Measurements from ENCODE around the gene BMI1.

BMI1 gene

DNA sequence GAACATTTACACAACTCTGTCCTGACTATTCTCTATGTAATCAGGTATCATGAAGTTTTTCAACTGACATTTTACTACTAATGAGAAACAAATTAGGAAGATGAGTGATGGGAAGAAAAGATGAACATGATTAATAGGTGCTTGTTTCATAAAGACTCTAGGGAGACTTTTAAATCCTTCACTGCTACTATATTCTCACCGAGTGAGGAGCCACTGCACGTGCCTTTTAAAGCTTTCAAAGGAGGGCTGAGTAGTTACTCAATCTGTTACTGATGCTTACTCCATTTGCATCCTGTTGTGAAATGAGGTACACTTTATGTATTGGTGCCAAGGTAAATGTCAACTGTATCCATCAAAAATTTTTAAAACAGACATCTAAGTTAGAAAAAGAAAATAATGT, 6.0 kb upstream of the BMI1 start:
- TF ChIP-seq EZH2phosphoT487 (IDR thresholded peaks at IDR 0.05; ENCODE audit: borderline replicate concordance, low read length), result no peak
- TF ChIP-seq, protein P1, sequence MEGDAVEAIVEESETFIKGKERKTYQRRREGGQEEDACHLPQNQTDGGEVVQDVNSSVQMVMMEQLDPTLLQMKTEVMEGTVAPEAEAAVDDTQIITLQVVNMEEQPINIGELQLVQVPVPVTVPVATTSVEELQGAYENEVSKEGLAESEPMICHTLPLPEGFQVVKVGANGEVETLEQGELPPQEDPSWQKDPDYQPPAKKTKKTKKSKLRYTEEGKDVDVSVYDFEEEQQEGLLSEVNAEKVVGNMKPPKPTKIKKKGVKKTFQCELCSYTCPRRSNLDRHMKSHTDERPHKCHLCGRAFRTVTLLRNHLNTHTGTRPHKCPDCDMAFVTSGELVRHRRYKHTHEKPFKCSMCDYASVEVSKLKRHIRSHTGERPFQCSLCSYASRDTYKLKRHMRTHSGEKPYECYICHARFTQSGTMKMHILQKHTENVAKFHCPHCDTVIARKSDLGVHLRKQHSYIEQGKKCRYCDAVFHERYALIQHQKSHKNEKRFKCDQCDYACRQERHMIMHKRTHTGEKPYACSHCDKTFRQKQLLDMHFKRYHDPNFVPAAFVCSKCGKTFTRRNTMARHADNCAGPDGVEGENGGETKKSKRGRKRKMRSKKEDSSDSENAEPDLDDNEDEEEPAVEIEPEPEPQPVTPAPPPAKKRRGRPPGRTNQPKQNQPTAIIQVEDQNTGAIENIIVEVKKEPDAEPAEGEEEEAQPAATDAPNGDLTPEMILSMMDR (IDR thresholded peaks at IDR 0.05; ENCODE audit: low read depth, low read length, poor library complexity, severe bottlenecking), result no peak
- H3F3A ChIP-seq (ENCODE audit: control insufficient read depth, insufficient read depth), result peaks cover 33% of the 10 kb centered on the region
- H3K4me1 ChIP-seq (ENCODE audit: control insufficient read depth, low read length), result peaks cover 42% of the 10 kb centered on the region
- H3K9me2 ChIP-seq (replicated peaks; ENCODE audit: control insufficient read depth, low read length), result no peaks in the 10 kb centered on the region
- H3K27ac ChIP-seq (ENCODE audit: low read depth, low read length), result no peak overlapping the region
- H3K27me3 ChIP-seq (ENCODE audit: control insufficient read depth, low read length), result peaks cover 39% of the 10 kb centered on the region
- no peaks in the 10 kb centered on the region for H3K9me3 ChIP-seq (ENCODE audit: control insufficient read depth, insufficient read depth, low read length)
- H3K36me3 ChIP-seq (ENCODE audit: control insufficient read depth, low read length), result peaks cover 2% of the 10 kb centered on the region; the same call in 1 of the 2 replicates
- no peaks in the 10 kb centered on the region for H3K79me2 ChIP-seq (ENCODE audit: control insufficient read depth, low read length)
- peaks cover 10% of the 10 kb centered on the region; the same call in 1 of the 2 replicates for H4K20me1 ChIP-seq (ENCODE audit: control insufficient read depth, insufficient read depth, low read depth, low read length)
- H3K4me2 ChIP-seq (ENCODE audit: low read length), result peak overlapping the region; percentile 84
- H3K4me3 ChIP-seq (ENCODE audit: low read length), result no peak overlapping the region; the same call in 1 of the 2 replicates

DNA sequence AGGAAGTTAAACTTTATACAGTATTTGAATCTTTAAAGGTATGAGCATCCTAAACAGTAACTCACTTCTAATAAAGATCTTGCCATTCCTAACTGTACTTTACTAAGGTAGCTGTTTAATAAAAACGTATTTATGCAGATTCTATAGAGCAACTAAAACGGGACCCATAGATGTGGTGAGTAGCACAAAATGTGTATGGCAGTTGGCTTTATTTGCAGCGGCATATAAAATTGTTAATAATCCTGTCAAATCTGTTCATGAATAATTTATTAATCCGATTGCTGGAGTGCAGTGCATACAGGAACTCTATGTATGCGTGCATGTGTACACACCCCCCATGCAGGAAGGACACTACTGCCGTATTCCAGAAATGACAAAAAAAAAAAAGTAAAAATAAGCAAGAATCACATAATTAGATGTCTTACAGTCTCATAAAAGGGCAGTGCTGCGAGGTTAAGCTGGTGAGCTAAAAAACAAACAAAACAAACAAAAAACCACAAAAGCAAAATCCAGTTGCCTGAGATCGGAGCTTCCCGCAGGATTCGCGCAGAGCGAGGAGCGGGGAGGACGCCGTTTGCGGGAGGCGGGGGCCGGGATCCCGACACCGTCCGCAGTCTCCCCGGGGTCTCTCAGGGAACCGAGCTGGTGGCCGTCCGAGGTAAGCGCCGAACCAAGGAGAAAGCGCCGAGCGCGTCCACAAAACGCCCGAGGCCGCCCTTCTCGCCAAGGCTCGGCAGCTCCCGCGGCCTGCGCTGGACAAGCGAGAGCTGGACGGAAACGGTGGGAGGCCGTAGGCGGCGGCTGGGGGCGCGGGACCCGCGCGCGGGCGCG, 5.2 kb upstream of the BMI1 start:
- peaks cover 2% of the 10 kb centered on the region; the same call in 1 of the 2 replicates for H3K36me3 ChIP-seq (ENCODE audit: control insufficient read depth, low read length)
- peaks cover 43% of the 10 kb centered on the region for H3K27me3 ChIP-seq (ENCODE audit: control insufficient read depth, low read length)
- no peak overlapping the region for H3K27ac ChIP-seq (ENCODE audit: low read depth, low read length)
- H3F3A ChIP-seq (ENCODE audit: control insufficient read depth, insufficient read depth), result peaks cover 38% of the 10 kb centered on the region
- no peaks in the 10 kb centered on the region for H3K9me3 ChIP-seq (ENCODE audit: control insufficient read depth, insufficient read depth, low read length)
- no peaks in the 10 kb centered on the region for H3K9me2 ChIP-seq (replicated peaks; ENCODE audit: control insufficient read depth, low read length)
- peak overlapping the region; percentile 84 for H3K4me2 ChIP-seq (ENCODE audit: low read length)
- H3K4me3 ChIP-seq (ENCODE audit: low read length), result peak overlapping the region; percentile 84
- H4K20me1 ChIP-seq (ENCODE audit: control insufficient read depth, insufficient read depth, low read depth, low read length), result peaks cover 10% of the 10 kb centered on the region; the same call in 1 of the 2 replicates
- H3K4me1 ChIP-seq (ENCODE audit: control insufficient read depth, low read length), result peaks cover 46% of the 10 kb centered on the region
- no peak for TF ChIP-seq EZH2phosphoT487 (IDR thresholded peaks at IDR 0.05; ENCODE audit: borderline replicate concordance, low read length)
- TF ChIP-seq, protein P1 (IDR thresholded peaks at IDR 0.05; ENCODE audit: low read depth, low read length, poor library complexity, severe bottlenecking), result no peak
- H3K79me2 ChIP-seq (ENCODE audit: control insufficient read depth, low read length), result no peaks in the 10 kb centered on the region

DNA sequence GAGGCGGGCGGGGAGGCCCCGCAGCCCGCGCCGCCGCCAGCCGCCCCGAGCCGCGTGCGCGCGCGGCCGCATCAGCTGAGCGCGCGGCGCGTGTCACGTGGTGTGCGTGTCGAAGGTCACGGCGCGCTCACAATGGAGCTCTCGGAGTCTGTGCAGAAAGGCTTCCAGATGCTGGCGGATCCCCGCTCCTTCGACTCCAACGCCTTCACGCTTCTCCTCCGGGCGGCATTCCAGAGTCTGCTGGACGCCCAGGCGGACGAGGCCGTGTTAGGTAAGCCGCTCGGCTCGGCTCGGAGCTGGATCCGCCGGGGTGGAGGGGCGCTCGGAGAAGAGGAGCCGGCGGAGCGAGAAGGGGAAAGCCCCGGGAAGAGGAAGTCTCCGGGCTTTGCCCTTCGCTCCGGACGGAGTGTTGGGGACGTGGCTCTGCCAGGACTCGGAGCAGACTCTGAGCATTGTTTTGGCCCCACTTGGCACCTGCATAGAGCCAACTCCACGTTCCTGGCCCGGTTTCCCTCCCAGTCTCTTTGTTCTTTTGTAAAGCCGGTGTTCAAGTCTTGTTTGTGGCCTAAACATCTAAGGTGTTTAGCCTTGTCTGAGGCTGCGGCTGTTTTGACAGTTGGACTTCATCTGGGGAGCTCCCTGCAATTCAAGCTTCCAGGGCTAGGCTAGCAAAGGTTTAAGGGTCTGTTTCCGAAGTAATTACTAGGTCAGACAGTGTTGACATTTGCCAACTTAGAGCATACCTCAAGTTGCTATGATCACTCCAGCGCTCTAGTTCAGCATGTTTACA, 4.4 kb upstream of the BMI1 start, which contains the start of gene COMMD3:
Gene COMMD3, plus strand, starts transcription at position 103 of the 790 bp plus-strand sequence. Its CDS starts 30 bp downstream, at position 133.
- peak within 1 kb of the TSS; percentile 84 for H3K4me2 ChIP-seq (ENCODE audit: low read length)
- no peaks in the 10 kb centered on the region for H3K9me3 ChIP-seq (ENCODE audit: control insufficient read depth, insufficient read depth, low read length)
- no peaks in the 10 kb centered on the region for H3K79me2 ChIP-seq (ENCODE audit: control insufficient read depth, low read length)
- H3K27me3 ChIP-seq (ENCODE audit: control insufficient read depth, low read length), result peaks cover 45% of the 10 kb centered on the region
- TF ChIP-seq, protein P1 (IDR thresholded peaks at IDR 0.05; ENCODE audit: low read depth, low read length, poor library complexity, severe bottlenecking), result no peak
- peak; percentile 45; the same call in 1 of the 2 replicates for TF ChIP-seq EZH2phosphoT487 (IDR thresholded peaks at IDR 0.05; ENCODE audit: borderline replicate concordance, low read length)
- H3K27ac ChIP-seq (ENCODE audit: low read depth, low read length), result peak within 1 kb of the TSS; percentile 63
- peaks cover 2% of the 10 kb centered on the region; the same call in 1 of the 2 replicates for H3K36me3 ChIP-seq (ENCODE audit: control insufficient read depth, low read length)
- peaks cover 40% of the 10 kb centered on the region for H3K4me1 ChIP-seq (ENCODE audit: control insufficient read depth, low read length)
- H3F3A ChIP-seq (ENCODE audit: control insufficient read depth, insufficient read depth), result peaks cover 38% of the 10 kb centered on the region
- H3K4me3 ChIP-seq (ENCODE audit: low read length), result peak within 1 kb of the TSS; percentile 84
- no peaks in the 10 kb centered on the region for H3K9me2 ChIP-seq (replicated peaks; ENCODE audit: control insufficient read depth, low read length)
- H4K20me1 ChIP-seq (ENCODE audit: control insufficient read depth, insufficient read depth, low read depth, low read length), result peaks cover 10% of the 10 kb centered on the region; the same call in 1 of the 2 replicates
